Epithelial cell of proximal tubule (primary cell): ENCODE data around the gene ATP2B2. TPM values are rescaled to one million over a fixed set of nuclear protein-coding genes. Genes with fewer than 3 reads are reported as not detected.

Source experiments
- DNase-seq: peaks from one replicate; pipeline ENCODE4 v3.0.0-alpha.2; 2011; ENCODE audit warnings: low read depth
- H3K4me3 ChIP-seq: 2 replicates; pipeline ENCODE4 v1.5.1; 2011; ENCODE audit warnings: low read depth, mild to moderate bottlenecking, low read length
- total RNA-seq: library from RNA; depleted of rRNA; stranded (reverse); fragments of >200 nt; gene quantifications from 2 replicates; pipeline ENCODE4 v1.2.3, GENCODE V29; 2015
- TF ChIP-seq, protein P1 (sequence below): conservative IDR thresholded peaks from 2 replicates; pipeline ENCODE4 v1.5.1; 2012; ENCODE audit warnings: low read depth, mild to moderate bottlenecking, low read length

ATP2B2 gene
- total RNA-seq, 1 donor from 2014 or later = not detected

DNA sequence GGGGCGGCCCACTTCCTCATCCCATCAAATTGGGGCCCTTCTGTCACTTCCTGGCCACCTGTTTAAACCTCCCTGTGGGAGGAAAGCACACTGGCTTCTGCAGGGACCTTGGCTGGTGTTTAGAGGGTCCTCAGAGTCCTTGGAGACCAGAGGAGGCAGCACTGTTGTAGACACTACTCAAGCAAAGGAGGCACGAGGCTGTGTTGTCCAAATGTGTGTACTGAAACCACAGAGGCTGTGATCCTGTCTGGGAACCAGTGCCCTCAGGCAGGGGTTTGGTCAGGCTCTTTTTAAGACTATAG is 172.1 kb downstream of the ATP2B2 start:
- no peak overlapping the region for H3K4me3 ChIP-seq
- no peak for DNase-seq
- TF ChIP-seq, protein P1, sequence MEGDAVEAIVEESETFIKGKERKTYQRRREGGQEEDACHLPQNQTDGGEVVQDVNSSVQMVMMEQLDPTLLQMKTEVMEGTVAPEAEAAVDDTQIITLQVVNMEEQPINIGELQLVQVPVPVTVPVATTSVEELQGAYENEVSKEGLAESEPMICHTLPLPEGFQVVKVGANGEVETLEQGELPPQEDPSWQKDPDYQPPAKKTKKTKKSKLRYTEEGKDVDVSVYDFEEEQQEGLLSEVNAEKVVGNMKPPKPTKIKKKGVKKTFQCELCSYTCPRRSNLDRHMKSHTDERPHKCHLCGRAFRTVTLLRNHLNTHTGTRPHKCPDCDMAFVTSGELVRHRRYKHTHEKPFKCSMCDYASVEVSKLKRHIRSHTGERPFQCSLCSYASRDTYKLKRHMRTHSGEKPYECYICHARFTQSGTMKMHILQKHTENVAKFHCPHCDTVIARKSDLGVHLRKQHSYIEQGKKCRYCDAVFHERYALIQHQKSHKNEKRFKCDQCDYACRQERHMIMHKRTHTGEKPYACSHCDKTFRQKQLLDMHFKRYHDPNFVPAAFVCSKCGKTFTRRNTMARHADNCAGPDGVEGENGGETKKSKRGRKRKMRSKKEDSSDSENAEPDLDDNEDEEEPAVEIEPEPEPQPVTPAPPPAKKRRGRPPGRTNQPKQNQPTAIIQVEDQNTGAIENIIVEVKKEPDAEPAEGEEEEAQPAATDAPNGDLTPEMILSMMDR = no peak

DNA sequence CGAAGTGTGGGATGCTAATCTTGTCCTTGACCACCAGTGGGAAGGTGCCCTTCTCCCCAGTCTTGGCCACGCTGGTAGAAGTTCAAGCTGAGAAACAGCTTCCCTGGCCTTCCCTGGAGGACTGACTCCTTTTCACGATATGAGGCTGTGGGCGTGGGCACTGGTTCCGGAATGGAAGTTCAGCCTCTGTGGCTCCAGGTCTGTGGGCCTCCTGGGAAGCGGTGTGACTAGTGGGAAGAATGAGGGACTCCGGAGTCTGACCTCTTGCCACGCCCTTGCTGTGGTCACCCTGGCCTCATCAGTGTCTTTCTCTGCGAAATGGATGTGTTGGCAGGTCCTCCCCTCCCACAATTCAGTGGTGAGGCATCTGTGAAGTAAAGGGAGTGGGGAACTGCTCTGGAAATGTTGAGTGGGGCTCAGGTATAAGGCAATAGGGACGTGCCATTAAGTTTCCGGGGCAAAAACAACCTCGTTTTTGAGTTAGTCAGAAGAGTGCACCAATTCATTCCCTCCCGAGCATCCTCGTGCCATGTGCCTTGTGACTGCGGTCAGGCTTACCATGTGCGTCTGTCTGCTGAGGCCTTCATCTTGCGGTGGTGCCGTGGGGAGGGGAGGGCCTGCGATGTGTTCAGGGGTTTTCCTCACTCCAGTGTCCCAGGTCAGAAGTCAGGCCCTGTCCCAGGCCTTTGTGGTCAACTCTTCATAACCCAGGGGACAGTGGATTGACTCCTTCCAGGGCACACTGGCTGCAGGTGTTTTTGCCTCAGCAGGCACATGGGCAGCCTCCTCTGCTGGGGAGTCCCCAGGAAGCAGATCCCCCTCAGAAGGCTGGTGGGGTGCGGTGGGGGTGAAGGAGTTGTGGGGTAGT is 172.7 kb downstream of the ATP2B2 start:
- no peak overlapping the region for H3K4me3 ChIP-seq
- TF ChIP-seq, protein P1 = no peak
- no peak for DNase-seq

DNA sequence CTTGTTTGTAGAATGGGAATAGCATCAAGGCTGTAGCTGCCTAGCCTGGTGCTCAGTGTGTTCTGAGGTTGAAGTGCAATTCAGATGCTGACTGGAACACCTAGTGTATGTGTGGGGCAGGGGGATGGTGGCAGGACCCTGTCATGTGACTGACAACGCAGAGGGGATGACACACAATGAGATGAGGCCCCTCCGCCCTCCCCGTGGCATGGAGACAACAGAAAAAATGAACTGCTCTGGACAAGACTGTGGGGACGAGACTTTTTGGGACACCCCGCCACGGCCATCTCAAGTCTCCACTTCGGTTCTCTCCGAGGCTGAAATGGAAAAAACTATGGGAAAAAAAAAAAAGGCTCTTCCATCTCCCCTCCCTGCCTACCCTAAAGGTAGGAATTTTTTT is 174.1 kb downstream of the ATP2B2 start:
- TF ChIP-seq, protein P1 = no peak
- H3K4me3 ChIP-seq = no peak overlapping the region
- no peak for DNase-seq

DNA sequence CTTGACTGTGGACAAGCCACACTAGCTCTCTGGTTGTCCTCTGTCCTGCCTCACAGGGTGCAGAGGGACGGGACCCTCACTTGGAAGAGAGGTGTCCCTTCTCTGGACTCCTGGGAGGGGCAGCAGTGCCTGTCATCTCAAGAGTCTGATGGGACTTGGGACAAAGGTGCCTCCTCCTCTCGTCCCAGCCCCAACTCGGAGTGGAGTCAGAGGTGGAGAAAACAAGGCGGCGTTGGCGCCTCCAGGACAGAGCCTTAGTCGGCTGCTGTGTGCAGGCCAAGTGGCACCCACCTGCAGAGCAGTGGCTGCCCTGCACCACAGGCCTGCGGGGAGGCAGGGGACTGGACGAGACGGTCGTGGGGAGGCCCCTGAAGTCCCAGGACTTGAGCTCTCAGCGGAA is 175.1 kb downstream of the ATP2B2 start:
- no peak overlapping the region for H3K4me3 ChIP-seq
- TF ChIP-seq, protein P1 = no peak
- DNase-seq = no peak

DNA sequence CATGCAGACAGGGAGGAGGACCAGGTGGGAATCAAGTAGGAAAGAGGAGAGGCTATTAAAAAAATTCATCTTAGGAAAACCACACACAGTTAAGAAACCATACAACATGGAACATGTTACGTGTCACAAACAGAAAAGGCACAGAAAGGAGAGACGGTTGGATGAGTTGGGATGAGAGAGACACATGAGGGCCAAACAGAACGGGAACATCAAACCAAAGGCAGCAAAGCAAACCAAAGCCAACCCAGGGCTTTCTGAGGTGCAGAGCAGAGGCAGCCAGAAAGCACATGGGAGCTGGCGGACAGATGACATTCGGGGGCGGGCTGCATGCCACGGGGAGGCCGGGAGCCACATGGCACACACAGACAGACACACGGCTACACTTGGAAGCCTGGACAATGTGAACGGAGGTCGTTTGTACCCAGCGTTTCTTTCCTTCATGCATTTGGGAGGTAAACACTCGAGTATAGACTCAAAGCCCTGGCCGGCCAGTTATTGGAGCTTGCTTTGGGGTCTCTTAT is 175.8 kb downstream of the ATP2B2 start:
- no peak for DNase-seq
- H3K4me3 ChIP-seq = no peak overlapping the region
- TF ChIP-seq, protein P1 = no peak

DNA sequence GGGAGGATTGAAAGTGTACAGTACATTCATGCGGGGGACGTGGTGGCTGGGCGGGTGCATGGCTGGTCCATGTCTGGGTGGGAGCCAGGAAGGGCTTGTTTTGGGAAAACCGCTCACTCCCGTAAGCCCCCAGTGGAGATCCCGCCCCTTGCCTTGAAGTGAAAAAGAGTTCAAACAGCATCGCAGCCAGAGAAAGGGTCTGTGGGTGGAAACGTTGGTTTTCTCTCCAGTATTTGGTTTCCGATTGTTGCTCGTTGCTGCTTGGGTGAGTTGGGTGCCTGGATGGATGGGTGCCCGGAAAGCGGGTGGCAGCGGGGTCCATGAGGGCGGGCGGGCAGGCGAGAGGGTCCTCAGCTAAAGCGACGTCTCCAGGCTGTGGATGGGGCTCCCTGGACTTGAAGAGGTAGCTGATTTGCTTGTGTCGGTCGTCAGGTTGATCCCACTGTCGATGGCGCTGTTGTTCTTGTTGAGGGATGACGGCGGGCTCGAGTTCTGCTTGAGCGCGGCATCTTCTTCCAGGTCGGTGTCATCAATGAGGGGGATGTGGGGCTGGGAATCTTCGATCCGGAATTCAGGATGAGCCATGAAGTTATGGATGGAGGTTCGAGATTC is 176.8 kb downstream of the ATP2B2 start:
- no peak overlapping the region for H3K4me3 ChIP-seq
- TF ChIP-seq, protein P1 = no peak
- no peak for DNase-seq

DNA sequence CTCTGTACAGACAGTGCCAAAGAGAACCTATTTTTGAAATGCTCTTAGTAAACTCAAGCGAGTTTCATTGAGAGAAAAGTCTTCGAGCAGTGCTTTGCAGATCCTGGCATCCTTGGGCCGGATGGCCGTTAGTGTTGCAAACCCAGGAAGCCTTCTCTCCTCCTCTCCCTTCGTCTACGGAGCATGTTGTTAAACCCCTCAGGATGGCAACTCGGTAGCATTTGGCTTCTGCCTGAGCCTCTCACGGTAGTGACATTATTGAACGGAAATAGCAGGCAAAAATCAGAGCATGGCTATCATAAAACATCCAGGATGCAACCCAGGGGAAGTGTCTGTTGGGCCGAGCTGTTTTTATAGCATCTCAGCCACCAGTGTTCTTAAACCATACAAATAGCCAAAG is 177.8 kb downstream of the ATP2B2 start:
- no peak for DNase-seq
- TF ChIP-seq, protein P1 = no peak
- no peak overlapping the region for H3K4me3 ChIP-seq
